Endothelial cell of umbilical vein (primary cell): ENCODE data around the gene CT55. TPM values are rescaled to one million over a fixed set of nuclear protein-coding genes. Genes with fewer than 3 reads are reported as not detected.

Experiments used
- BruUV-seq: library from RNA; stranded (reverse); fragments of 400-500 nt; replicated peaks from 2 replicates; lab custom pipeline; 2021; lab: Mats Ljungman, UMichigan
- CTCF ChIA-PET: fragments of 300-600, 350-600 bp; sonication (Branson Sonifier 250); formaldehyde crosslinking; loops from one replicate; lab custom pipeline; 2021; ENCODE audit warnings: antibody characterized with exemption, inconsistent platforms; lab: Charles Lee
- POLR2A ChIA-PET: fragments of 300-600, 350-600 bp; sonication (Branson Sonifier 250); formaldehyde crosslinking; loops from one replicate; lab custom pipeline; 2021; ENCODE audit warnings: antibody characterized with exemption, inconsistent platforms; lab: Charles Lee
- DNase-seq: peaks from one replicate; pipeline ENCODE4 v3.0.0-alpha.2; 2011; ENCODE audit warnings: low read depth, low spot score
- FAIRE-seq: peaks from 2 replicates; lab custom pipeline; 2011; peaks lifted over from hg19 to GRCh38; lab: Jason Lieb, UNC
- H2AFZ ChIP-seq: 2 replicates; pipeline ENCODE4 v1.6.0; 2012; ENCODE audit warnings: low read depth, low read length, control low read depth, inconsistent platforms
- H3K27ac ChIP-seq: 2 replicates; pipeline ENCODE4 v1.5.1; 2011; ENCODE audit warnings: low read depth, mild to moderate bottlenecking, control low read depth, low read length, moderate library complexity; ENCODE audit not compliant: insufficient read depth
- H3K27me3 ChIP-seq, 2 experiments: 2 replicates each; pipeline versions ENCODE4 v1.6.0 to v1.6.1; 2011; ENCODE audit warnings: low read length in 2 of 2, mixed read lengths in 1 of 2; ENCODE audit not compliant: control insufficient read depth in 2 of 2, insufficient read depth in 2 of 2
- H3K36me3 ChIP-seq, 2 experiments: 2 replicates in 1 of 2; 3 replicates in 1 of 2; pipeline ENCODE4 v1.5.1; 2011; ENCODE audit warnings: low read length in 2 of 2, mild to moderate bottlenecking in 1 of 2, moderate library complexity in 1 of 2; ENCODE audit not compliant: control insufficient read depth in 2 of 2, insufficient read depth in 2 of 2; ENCODE audit errors: extremely low read depth in 1 of 2
- H3K4me1 ChIP-seq: 3 replicates; pipeline ENCODE4 v1.5.1; 2011; ENCODE audit warnings: mild to moderate bottlenecking, low read length; ENCODE audit not compliant: control insufficient read depth, insufficient read depth; ENCODE audit errors: extremely low read depth
- H3K4me2 ChIP-seq: 2 replicates; pipeline ENCODE4 v1.6.1; 2011; ENCODE audit warnings: low read length, control low read depth, mixed read lengths; ENCODE audit not compliant: insufficient read depth
- H3K4me3 ChIP-seq, 3 experiments: fragments of 200-600 bp in 1 of 3; sonication (generic), shearing (Covaris generic) in 1 of 3; replicated peaks in 1 of 3; 2 replicates each; pipeline ENCODE4 v1.5.1; 2011 to 2016; ENCODE audit warnings: control low read depth in 3 of 3, low read length in 3 of 3, mild to moderate bottlenecking in 2 of 3, inconsistent platforms in 1 of 3, low read depth in 1 of 3, moderate library complexity in 1 of 3; ENCODE audit not compliant: insufficient read depth in 1 of 3
- H3K79me2 ChIP-seq: 2 replicates; pipeline ENCODE4 v1.6.0; 2012; ENCODE audit warnings: low read length, inconsistent platforms; ENCODE audit not compliant: control insufficient read depth, insufficient read depth
- H3K9ac ChIP-seq: replicated peaks from 2 replicates; pipeline ENCODE3; 2011; ENCODE audit warnings: low read length, control low read depth; ENCODE audit not compliant: insufficient read depth; ENCODE audit errors: extremely low read depth
- H3K9me1 ChIP-seq: replicated peaks from 3 replicates; pipeline ENCODE4 v1.6.0; 2011; ENCODE audit warnings: mild to moderate bottlenecking, low read length; ENCODE audit not compliant: control insufficient read depth, insufficient read depth; ENCODE audit errors: extremely low read depth
- H3K9me3 ChIP-seq: replicated peaks from 2 replicates; pipeline ENCODE4 v1.5.1; 2012; ENCODE audit warnings: low read length, inconsistent platforms; ENCODE audit not compliant: control insufficient read depth, insufficient read depth
- H4K20me1 ChIP-seq: replicated peaks from 2 replicates; pipeline ENCODE3; 2011; ENCODE audit warnings: mild to moderate bottlenecking, low read length; ENCODE audit not compliant: control insufficient read depth, insufficient read depth; ENCODE audit errors: extremely low read depth
- CTCF ChIP-seq, 2 donors: IDR thresholded peaks; 1 replicate in 1 of 2; 2 replicates in 1 of 2; pipeline ENCODE4 v1.5.1; 2011; ENCODE audit warnings: low read length in 2 of 2, mild to moderate bottlenecking in 2 of 2, moderate library complexity in 2 of 2, control low read depth in 1 of 2, inconsistent platforms in 1 of 2, low read depth in 1 of 2; ENCODE audit not compliant: insufficient read depth in 1 of 2; ENCODE audit errors: extremely low read depth in 1 of 2
- EZH2 ChIP-seq: IDR thresholded peaks from 2 replicates; pipeline ENCODE4 v1.6.1; 2012; ENCODE audit warnings: borderline replicate concordance, low read depth, mild to moderate bottlenecking, moderate library complexity, low read length, inconsistent platforms; ENCODE audit not compliant: severe bottlenecking
- FOS ChIP-seq: IDR thresholded peaks from 2 replicates; pipeline ENCODE4 v1.6.1; 2011; ENCODE audit warnings: mild to moderate bottlenecking, low read length, moderate library complexity, borderline replicate concordance; ENCODE audit not compliant: insufficient read depth
- GATA2 ChIP-seq: IDR thresholded peaks from 2 replicates; pipeline ENCODE4 v1.7.0; 2011; ENCODE audit warnings: low read depth, mild to moderate bottlenecking, moderate library complexity, mixed read lengths, low read length; ENCODE audit not compliant: insufficient read length, insufficient read depth
- JUN ChIP-seq: IDR thresholded peaks from 2 replicates; pipeline ENCODE4 v1.6.1; 2011; ENCODE audit warnings: borderline replicate concordance, low read depth; ENCODE audit not compliant: insufficient read length, insufficient read depth
- MAX ChIP-seq: IDR thresholded peaks from 2 replicates; pipeline ENCODE4 v1.6.1; 2011; ENCODE audit not compliant: insufficient read depth, insufficient read length
- MYC ChIP-seq: IDR thresholded peaks from one replicate; pipeline ENCODE4 v1.6.1; 2011; ENCODE audit warnings: mild to moderate bottlenecking, low read depth, low read length
- POLR2A ChIP-seq: IDR thresholded peaks from 2 replicates; pipeline ENCODE4 v1.6.1; 2012; ENCODE audit warnings: low read depth, mild to moderate bottlenecking, control low read depth, low read length
- POLR2AphosphoS5 ChIP-seq: IDR thresholded peaks from 2 replicates; pipeline ENCODE4 v1.6.1; 2012; ENCODE audit warnings: low read depth, mild to moderate bottlenecking, control low read depth, low read length, moderate library complexity; ENCODE audit not compliant: insufficient read depth
- dilution Hi-C: fragments of 300-500 bp; cut with MboI; formaldehyde crosslinking; loops from one replicate; pipeline ENCODE4 v1.15.0; 2019; ENCODE audit warnings: low sequenced_read_pairs; ENCODE audit not compliant: extremely low pct_ligation_motif_present
- intact Hi-C: fragments of 100-400 bp; cut with micrococcal nuclease; formaldehyde crosslinking; loops from one replicate; pipeline ENCODE4 v1.10.0; 2022
- polyA plus RNA-seq, 4 experiments: library from polyadenylated mRNA; depleted of rRNA in 3 of 4; stranded (reverse) in 3 of 4; unstranded in 1 of 4; fragments of >200 nt; gene quantifications; 2 replicates each; pipeline versions ENCODE4 v1.2.1 to v1.2.3, GENCODE V29; 2011 to 2012; ENCODE audit warnings: missing spikeins in 1 of 4
- total RNA-seq: library from RNA; stranded (reverse); gene quantifications from 2 replicates; pipeline ENCODE4 v1.2.3, GENCODE V29; 2021

Gene CT55
- total and polyA plus RNA-seq, 2 donors (not counting 3 experiments of a cell fraction or from before 2014, with no cell fraction given) = not detected

- no peak for FAIRE-seq
- peak; percentile 30 for DNase-seq
- ChIA-PET POLR2A (no interaction called here), CTCF (interaction anchor here (0.6 to 1.1 kb wide), 11 partner anchors 155 to 745 kb away, joined by 3 to 16 read pairs (median 4); no protein-coding TSS in a partner anchor)
- no peak for TF ChIP-seq POLR2AphosphoS5
- peak; percentile 32 to 36 for TF ChIP-seq CTCF (IDR thresholded peaks at IDR 0.05; ENCODE audit: extremely low read depth in 1 of 2, insufficient read depth in 1 of 2, low read depth in 1 of 2, low read length in 2 of 2)
- Histone ChIP-seq H3K27me3 (no peaks in the 10 kb centered on the region), H3K79me2 (no peaks in the 10 kb centered on the region), H3K4me3 (no peak overlapping the region), H2AFZ (no peak overlapping the region), H3K27ac (no peak overlapping the region), H3K9ac (no peak overlapping the region), H3K4me1 (no peaks in the 10 kb centered on the region), H3K9me1 (no peaks in the 10 kb centered on the region), H4K20me1 (no peaks in the 10 kb centered on the region), H3K9me3 (no peaks in the 10 kb centered on the region), H3K4me2 (no peak overlapping the region), H3K36me3 (no peaks in the 10 kb centered on the region)
- BruUV-seq = no TSS peak
- intact Hi-C loops (loop anchor here (1.0 kb wide), 1 partner anchor 221 kb away; no protein-coding TSS in a partner anchor), dilution Hi-C loops (no loop called here)
These were observed 14.7 kb upstream of the CT55 start for GRCh38 chrX:135185795-135186443.

GRCh38 chrX:135178636-135179035 lies 7.4 kb upstream of the CT55 start:
- intact Hi-C loops (no loop called here), dilution Hi-C loops (no loop called here)
- Histone ChIP-seq H4K20me1 (no peaks in the 10 kb centered on the region), H3K9ac (no peak overlapping the region), H3K9me1 (no peaks in the 10 kb centered on the region), H3K79me2 (no peaks in the 10 kb centered on the region), H2AFZ (no peak overlapping the region), H3K4me3 (no peak overlapping the region), H3K27me3 (no peaks in the 10 kb centered on the region), H3K36me3 (no peaks in the 10 kb centered on the region), H3K27ac (no peak overlapping the region), H3K9me3 (no peaks in the 10 kb centered on the region), H3K4me1 (no peaks in the 10 kb centered on the region), H3K4me2 (no peak overlapping the region)
- BruUV-seq = no TSS peak
- no peak for TF ChIP-seq GATA2
- TF ChIP-seq POLR2AphosphoS5 = no peak
- TF ChIP-seq CTCF (IDR thresholded peaks at IDR 0.05; ENCODE audit: extremely low read depth in 1 of 2, insufficient read depth in 1 of 2, low read depth in 1 of 2, low read length in 2 of 2) = no peak
- TF ChIP-seq JUN = no peak
- TF ChIP-seq FOS = no peak
- TF ChIP-seq EZH2 = no peak
- TF ChIP-seq MAX = no peak
- TF ChIP-seq POLR2A = no peak
- no peak for TF ChIP-seq MYC
- ChIA-PET CTCF (no interaction called here), POLR2A (no interaction called here)
- FAIRE-seq (no peak), DNase-seq (no peak)
